Measurements from ENCODE around the gene SNAI1. TPM values are rescaled to one million over a fixed set of nuclear protein-coding genes. Genes with fewer than 3 reads are reported as not detected.

Gene SNAI1
- total RNA-seq, 1 donor from 2014 or later = 4.9 TPM

- Mint-ChIP-seq H3K4me3 (ENCODE audit: unreplicated experiment) (peak overlapping the region; percentile 86), H3K4me1 (ENCODE audit: low read depth) (peaks cover 77% of the 10 kb centered on the region), H3K27ac (ENCODE audit: unreplicated experiment) (peak overlapping the region; percentile 12), H3K27me3 (ENCODE audit: low read depth) (no peaks in the 10 kb centered on the region), H3K36me3 (ENCODE audit: low read depth) (peaks cover 10% of the 10 kb centered on the region), H3K9me3 (ENCODE audit: low read depth) (no peaks in the 10 kb centered on the region)
- no peak for DNase-seq (ENCODE audit: low spot score)
- TF ChIP-seq CTCF (IDR thresholded peaks at IDR 0.05) = no peak
These were observed 2.4 kb downstream of the SNAI1 start for GRCh38 chr20:49985157-49985556.

GRCh38 chr20:49985617-49986016, 2.8 kb downstream of the SNAI1 start:
- DNase-seq (ENCODE audit: low spot score) = no peak
- peak overlapping the region; percentile 86 for H3K4me3 Mint-ChIP-seq (ENCODE audit: unreplicated experiment)
- no peak for TF ChIP-seq CTCF (IDR thresholded peaks at IDR 0.05)
- peaks cover 81% of the 10 kb centered on the region for H3K4me1 Mint-ChIP-seq (ENCODE audit: low read depth)
- no peaks in the 10 kb centered on the region for H3K27me3 Mint-ChIP-seq (ENCODE audit: low read depth)
- no peaks in the 10 kb centered on the region for H3K9me3 Mint-ChIP-seq (ENCODE audit: low read depth)
- H3K36me3 Mint-ChIP-seq (ENCODE audit: low read depth) = peaks cover 10% of the 10 kb centered on the region
- no peak overlapping the region for H3K27ac Mint-ChIP-seq (ENCODE audit: unreplicated experiment)

- H3K36me3 Mint-ChIP-seq (ENCODE audit: low read depth) = peaks cover 10% of the 10 kb centered on the region
- no peak overlapping the region for H3K27ac Mint-ChIP-seq (ENCODE audit: unreplicated experiment)
- H3K27me3 Mint-ChIP-seq (ENCODE audit: low read depth) = no peaks in the 10 kb centered on the region
- DNase-seq (ENCODE audit: low spot score) = no peak
- H3K4me3 Mint-ChIP-seq (ENCODE audit: unreplicated experiment) = peak overlapping the region; percentile 86
- peaks cover 81% of the 10 kb centered on the region for H3K4me1 Mint-ChIP-seq (ENCODE audit: low read depth)
- no peak for TF ChIP-seq CTCF (IDR thresholded peaks at IDR 0.05)
- H3K9me3 Mint-ChIP-seq (ENCODE audit: low read depth) = no peaks in the 10 kb centered on the region
These were observed 3.3 kb downstream of the SNAI1 start for GRCh38 chr20:49986049-49986448.

- no peak for TF ChIP-seq CTCF (IDR thresholded peaks at IDR 0.05)
- Mint-ChIP-seq H3K27ac (ENCODE audit: unreplicated experiment) (peak overlapping the region; percentile 51), H3K27me3 (ENCODE audit: low read depth) (no peaks in the 10 kb centered on the region), H3K4me3 (ENCODE audit: unreplicated experiment) (no peak overlapping the region), H3K4me1 (ENCODE audit: low read depth) (peaks cover 78% of the 10 kb centered on the region), H3K36me3 (ENCODE audit: low read depth) (peaks cover 10% of the 10 kb centered on the region), H3K9me3 (ENCODE audit: low read depth) (no peaks in the 10 kb centered on the region)
- DNase-seq (ENCODE audit: low spot score) = no peak
These were observed 4.5 kb downstream of the SNAI1 start for GRCh38 chr20:49987015-49987867.

GRCh38 chr20:49987868-49988690, 5.3 kb downstream of the SNAI1 start:
- Mint-ChIP-seq H3K36me3 (ENCODE audit: low read depth) (peaks cover 10% of the 10 kb centered on the region), H3K27me3 (ENCODE audit: low read depth) (no peaks in the 10 kb centered on the region), H3K27ac (ENCODE audit: unreplicated experiment) (no peak overlapping the region), H3K9me3 (ENCODE audit: low read depth) (no peaks in the 10 kb centered on the region), H3K4me1 (ENCODE audit: low read depth) (peaks cover 74% of the 10 kb centered on the region), H3K4me3 (ENCODE audit: unreplicated experiment) (no peak overlapping the region)
- DNase-seq (ENCODE audit: low spot score) = no peak
- no peak for TF ChIP-seq CTCF (IDR thresholded peaks at IDR 0.05)

Data from chondrocyte (in vitro differentiated cells).